GM12873 (cell line): ENCODE data around the gene FUZ.

Source experiments
- CTCF ChIP-seq: IDR thresholded peaks from 2 replicates; pipeline ENCODE4 v1.5.1; 2012; ENCODE audit warnings: low read depth, mild to moderate bottlenecking, moderate library complexity, low read length, control low read depth; ENCODE audit not compliant: insufficient read depth; ENCODE audit errors: missing control alignments

FUZ gene

GRCh38 chr19:49840736-49841249 is 27.7 kb upstream of the FUZ start:
- TF ChIP-seq CTCF: no peak

- TF ChIP-seq CTCF: no peak
Observed at GRCh38 chr19:49840321-49840720, 27.2 kb upstream of the FUZ start.

GRCh38 chr19:49839713-49840112 is 26.6 kb upstream of the FUZ start:
- TF ChIP-seq CTCF: no peak

GRCh38 chr19:49838885-49839588 is 25.9 kb upstream of the FUZ start:
- TF ChIP-seq CTCF: no peak

- no peak for TF ChIP-seq CTCF
Observed at GRCh38 chr19:49837425-49837824, 24.3 kb upstream of the FUZ start.

GRCh38 chr19:49837009-49837310 is 23.9 kb upstream of the FUZ start:
- TF ChIP-seq CTCF: no peak

GRCh38 chr19:49836176-49837008 is 23.3 kb upstream of the FUZ start:
- no peak for TF ChIP-seq CTCF
